ENCODE data around the gene FKBP9. TPM values are rescaled to one million over a fixed set of nuclear protein-coding genes. Genes with fewer than 3 reads are reported as not detected.

Gene FKBP9
- polyA plus RNA-seq, 3 donors from 2014 or later = 0.08 TPM; not detected in 2

DNA sequence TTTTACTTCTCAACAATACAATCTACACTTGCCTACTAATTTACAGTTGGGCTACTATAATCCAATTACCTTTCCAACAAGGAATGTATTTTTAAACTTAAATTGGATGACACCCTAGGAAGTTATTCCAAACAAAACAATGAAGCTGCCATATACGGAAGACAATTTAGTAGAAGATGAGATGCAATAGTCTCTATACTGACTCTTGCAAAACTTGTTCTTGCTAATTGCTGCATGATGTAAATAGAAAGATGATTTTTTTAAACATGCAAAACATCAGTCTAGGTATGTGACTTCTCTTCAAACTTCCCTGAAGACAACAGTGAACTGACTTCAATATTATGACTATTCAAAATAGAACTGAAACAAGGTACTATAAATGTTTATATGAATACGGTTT lies 87.7 kb downstream of the FKBP9 start:
- Mint-ChIP-seq H3K36me3 (no peaks in the 10 kb centered on the region), H3K4me1 (peaks cover 17 to 67% of the 10 kb centered on the region in 2 donors), H3K27ac (no peak overlapping the region), H3K9me3 (no peaks in the 10 kb centered on the region), H3K4me3 (no peak overlapping the region), H3K27me3 (ENCODE audit: low read depth in 3 of 3) (no peaks in the 10 kb centered on the region)
- no peak for DNase-seq

DNA sequence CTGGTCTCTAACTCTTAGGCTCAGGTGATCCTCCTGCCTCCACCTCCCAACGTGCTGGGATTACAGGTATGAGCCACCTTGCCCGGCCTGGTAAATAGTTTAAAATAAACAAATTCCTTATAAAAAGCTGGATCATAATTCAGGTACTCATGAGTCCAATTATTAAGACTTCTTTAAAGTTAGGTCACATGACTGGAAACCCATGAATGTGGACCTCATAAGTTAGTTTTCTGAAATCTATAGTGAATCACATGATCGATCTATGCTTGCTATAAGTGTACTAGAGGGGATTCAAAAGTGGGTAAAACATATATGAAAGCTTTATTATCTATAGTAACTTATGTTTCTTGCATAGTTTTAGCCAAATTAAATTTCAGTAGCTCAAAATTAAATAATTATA lies 91.0 kb downstream of the FKBP9 start:
- DNase-seq = no peak
- H3K36me3 Mint-ChIP-seq = no peaks in the 10 kb centered on the region

DNA sequence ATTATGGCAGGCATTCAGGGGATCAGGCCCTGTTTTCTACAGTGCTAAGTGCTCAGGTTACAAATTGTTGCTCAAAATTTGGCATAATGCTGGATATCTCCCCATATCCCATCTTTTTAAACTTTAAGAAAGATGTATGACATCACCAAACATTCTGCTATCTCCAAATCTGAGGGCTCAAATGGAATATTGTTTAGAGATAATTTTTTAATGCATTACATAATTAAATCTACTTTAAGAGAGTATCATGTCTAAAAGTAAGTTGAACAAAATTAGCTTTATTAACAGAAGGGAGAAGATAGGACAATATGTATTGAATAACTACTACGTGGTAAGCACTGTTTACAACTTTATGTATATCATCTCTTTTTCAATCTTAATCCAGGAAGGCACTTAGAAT lies 91.5 kb downstream of the FKBP9 start:
- H3K4me1 Mint-ChIP-seq = peaks cover 22 to 77% of the 10 kb centered on the region in 2 donors
- DNase-seq = no peak
- H3K27ac Mint-ChIP-seq = no peak overlapping the region
- H3K4me3 Mint-ChIP-seq = no peak overlapping the region
- H3K27me3 Mint-ChIP-seq (ENCODE audit: low read depth in 3 of 3) = no peaks in the 10 kb centered on the region
- H3K9me3 Mint-ChIP-seq = no peaks in the 10 kb centered on the region
- H3K36me3 Mint-ChIP-seq = no peaks in the 10 kb centered on the region

More for the DNA sequence above, 91.0 kb downstream of the FKBP9 start:
- H3K27ac Mint-ChIP-seq = no peak overlapping the region
- no peak overlapping the region for H3K4me3 Mint-ChIP-seq
- H3K27me3 Mint-ChIP-seq (ENCODE audit: low read depth in 3 of 3) = no peaks in the 10 kb centered on the region
- no peaks in the 10 kb centered on the region for H3K9me3 Mint-ChIP-seq
- peaks cover 20 to 77% of the 10 kb centered on the region in 2 donors for H3K4me1 Mint-ChIP-seq

DNA sequence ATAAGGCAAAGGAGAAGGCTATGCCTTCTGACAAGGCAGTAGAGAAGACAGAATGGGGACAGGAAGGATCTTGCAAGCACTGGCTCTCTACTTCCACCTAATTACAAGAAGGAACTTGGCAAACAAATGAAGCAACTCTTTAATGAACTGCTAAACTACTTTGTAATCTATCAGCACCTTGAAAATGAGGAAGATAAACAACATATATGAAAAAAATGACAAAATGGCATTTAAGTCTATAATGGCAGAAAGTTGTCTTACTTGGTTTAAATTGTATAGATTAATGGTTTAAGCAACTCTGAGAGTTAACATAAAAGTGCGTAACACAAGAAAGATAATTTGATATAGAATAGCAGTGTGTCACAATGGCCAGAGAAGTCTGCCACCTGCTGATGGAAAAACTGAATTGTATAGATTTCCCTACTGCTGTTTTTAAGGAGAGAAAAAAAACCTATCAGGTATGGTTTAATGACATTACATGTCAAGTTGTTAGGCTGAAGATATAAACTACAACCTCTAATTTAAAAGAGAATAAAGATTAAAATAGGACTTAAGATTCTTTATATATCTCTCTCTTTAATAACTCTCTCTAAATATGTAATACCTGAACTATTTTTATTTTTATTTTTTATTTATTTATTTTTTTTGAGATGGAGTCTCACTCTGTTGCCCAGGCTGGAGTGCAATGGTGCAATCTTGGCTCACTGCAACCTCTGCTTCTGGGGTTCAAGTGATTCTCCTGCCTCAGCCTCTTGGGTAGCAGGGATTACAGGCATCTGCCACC lies 93.5 kb downstream of the FKBP9 start:
- no peaks in the 10 kb centered on the region for H3K27me3 Mint-ChIP-seq (ENCODE audit: low read depth in 3 of 3)
- peak; percentile 36 to 46 (median 45) for DNase-seq
- H3K4me1 Mint-ChIP-seq = peaks cover 40 to 80% of the 10 kb centered on the region in 2 donors
- H3K36me3 Mint-ChIP-seq = no peaks in the 10 kb centered on the region
- H3K9me3 Mint-ChIP-seq = no peaks in the 10 kb centered on the region
- no peak overlapping the region for H3K4me3 Mint-ChIP-seq
- peak overlapping the region in 4 of 6 donors; percentile 3 to 35 (median 14) for H3K27ac Mint-ChIP-seq

DNA sequence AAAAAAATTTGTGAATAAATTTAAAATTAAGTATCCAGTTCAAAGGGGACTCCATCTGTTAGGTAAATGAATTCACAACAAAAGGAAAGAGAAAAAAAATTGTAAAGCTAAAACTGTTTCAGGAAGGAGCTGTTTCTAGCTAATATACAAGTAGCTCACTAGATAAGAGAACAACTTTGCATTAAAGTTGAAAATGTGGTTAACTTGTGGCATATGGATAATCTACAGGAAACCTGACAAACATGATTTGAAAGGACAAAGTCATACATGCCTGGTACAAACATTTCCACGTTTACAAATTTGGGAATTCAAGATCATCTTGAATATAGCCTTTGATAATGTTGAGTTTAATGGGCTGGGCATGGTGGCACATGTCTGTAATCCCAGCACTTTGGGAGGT lies 96.5 kb downstream of the FKBP9 start:
- no peak for DNase-seq
- H3K4me3 Mint-ChIP-seq = peak overlapping the region in 2 of 5 donors; percentile 5 to 21
- H3K27ac Mint-ChIP-seq = peak overlapping the region; percentile 66 to 84 (median 80)
- H3K9me3 Mint-ChIP-seq = no peaks in the 10 kb centered on the region
- H3K36me3 Mint-ChIP-seq = no peaks in the 10 kb centered on the region
- peaks cover 0 to 2% (median 2%) of the 10 kb centered on the region in 3 donors for H3K27me3 Mint-ChIP-seq (ENCODE audit: low read depth in 3 of 3)
- H3K4me1 Mint-ChIP-seq = peaks cover 48 to 82% of the 10 kb centered on the region in 2 donors

DNA sequence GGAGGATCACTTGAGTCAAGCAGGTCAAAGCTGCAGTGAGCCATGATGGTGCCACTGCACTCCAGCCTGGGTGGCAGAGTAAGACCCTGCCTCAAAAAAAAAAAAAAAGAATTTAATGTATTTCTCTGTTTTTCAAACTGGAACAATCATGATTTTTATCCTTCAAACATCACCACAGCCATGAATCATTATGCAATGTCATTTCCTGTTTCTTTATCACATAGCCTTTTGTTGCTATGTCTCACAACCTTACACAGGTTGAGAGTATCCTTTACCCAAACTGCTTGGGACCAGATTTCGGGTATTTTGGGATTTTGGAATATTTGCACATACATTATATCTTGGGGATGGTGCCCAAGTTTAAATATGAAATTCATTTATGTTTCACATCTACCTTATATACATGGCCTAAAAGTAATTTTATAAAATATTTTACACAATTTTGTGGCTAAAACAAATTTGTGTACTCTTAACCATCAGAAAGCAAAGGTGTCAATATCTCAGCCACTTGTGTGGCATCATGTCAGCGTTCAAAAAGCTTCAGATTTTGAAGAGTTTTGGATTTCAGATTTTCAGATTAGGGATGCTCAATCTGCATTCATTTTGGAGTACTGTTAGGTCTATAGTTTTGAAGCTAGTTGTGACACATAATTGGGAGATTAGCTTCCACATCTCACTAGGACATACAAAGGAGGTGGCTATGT lies 97.2 kb downstream of the FKBP9 start:
- DNase-seq = peak in 2 of 3 donors; percentile 21 to 23
- Mint-ChIP-seq H3K36me3 (no peaks in the 10 kb centered on the region), H3K4me1 (peaks cover 52 to 82% of the 10 kb centered on the region in 2 donors), H3K27ac (peak overlapping the region; percentile 78 to 86 (median 82)), H3K9me3 (no peaks in the 10 kb centered on the region), H3K4me3 (peak overlapping the region in 1 of 5 donors; percentile 31), H3K27me3 (ENCODE audit: low read depth in 3 of 3) (peaks cover 0 to 2% (median 2%) of the 10 kb centered on the region in 3 donors)

DNA sequence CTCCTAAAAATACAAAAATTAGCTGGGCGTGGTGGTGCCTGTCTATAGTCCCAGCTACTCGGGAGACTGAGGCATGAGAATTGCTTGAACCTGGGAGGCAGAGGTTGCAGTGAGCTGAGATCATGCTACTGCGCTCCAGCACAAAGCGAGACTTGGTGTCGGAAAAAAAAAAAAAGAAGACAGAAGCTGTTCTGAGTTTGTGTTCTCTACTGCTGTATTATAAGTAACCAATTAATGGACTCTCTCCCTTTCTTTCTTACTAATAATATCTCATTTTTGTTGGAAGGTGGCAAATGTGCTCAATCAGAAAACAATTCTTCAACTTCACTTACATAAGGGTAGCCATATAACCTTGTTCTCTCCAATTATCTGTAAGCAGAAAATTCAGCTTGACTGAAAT lies 97.9 kb downstream of the FKBP9 start:
- Mint-ChIP-seq H3K36me3 (no peaks in the 10 kb centered on the region), H3K9me3 (no peaks in the 10 kb centered on the region), H3K27me3 (ENCODE audit: low read depth in 3 of 3) (peaks cover 0 to 2% (median 2%) of the 10 kb centered on the region in 3 donors), H3K27ac (peak overlapping the region; percentile 3 to 86 (median 82)), H3K4me3 (peak overlapping the region in 1 of 5 donors; percentile 23), H3K4me1 (peaks cover 57 to 86% of the 10 kb centered on the region in 2 donors)
- no peak for DNase-seq

Other genes with a start within 250 kb of the FKBP9 start
- gene KBTBD2, start 65.7 kb upstream of the FKBP9 start, polyA plus RNA-seq = 10 to 100 TPM; 31.3 to 79.2 (median 51.1) TPM
- 10 to 100 TPM; 46.1 to 92.9 (median 47.8) TPM for gene NT5C3A, start 105.3 kb downstream of the FKBP9 start, polyA plus RNA-seq
- 10 to 100 TPM; 13.7 to 20.1 (median 17.1) TPM for gene RP9, start 152.0 kb downstream of the FKBP9 start, polyA plus RNA-seq
- gene BBS9, start 172.1 kb downstream of the FKBP9 start, polyA plus RNA-seq = 10 to 100 TPM in 2 of 3 donors, 1 to 10 TPM in 1; 5.9 to 12.3 (median 10.8) TPM

Measured in immature natural killer cell (primary cell).